SU-DHL-6 (cell line): ENCODE data around the gene RFXAP.

ENCODE experiments used
- H2AFZ ChIP-seq: fragments of 200-600 bp; sonication (generic); 2 replicates; pipeline ENCODE4 v1.6.1; 2014; ENCODE audit warnings: low read depth, mild to moderate bottlenecking, moderate library complexity, mixed read lengths, antibody characterized with exemption, low read length; ENCODE audit not compliant: severe bottlenecking
- H3F3A ChIP-seq: fragments of 200-600 bp; shearing (Covaris generic); 2 replicates; pipeline ENCODE4 v1.6.0; 2016; ENCODE audit warnings: antibody characterized with exemption, mild to moderate bottlenecking; ENCODE audit not compliant: insufficient read depth
- H3K27ac ChIP-seq: fragments of 200-600 bp; sonication (generic); 2 replicates; pipeline ENCODE4 v1.5.1; 2016; ENCODE audit warnings: low read depth, mild to moderate bottlenecking, low read length, moderate library complexity, mixed read lengths
- H3K27me3 ChIP-seq: fragments of 200-600 bp; sonication (generic), shearing (Covaris generic); 2 replicates; pipeline ENCODE4 v1.6.0; 2014; ENCODE audit warnings: mild to moderate bottlenecking, low read length
- H3K36me3 ChIP-seq: fragments of 200-600 bp; sonication (generic); 2 replicates; pipeline ENCODE4 v1.6.1; 2014; ENCODE audit warnings: mild to moderate bottlenecking, low read length, mixed read lengths
- H3K4me2 ChIP-seq: fragments of 300-600, 200-600 bp; shearing (Covaris generic), sonication (generic); 2 replicates; pipeline ENCODE4 v1.6.0; 2014; ENCODE audit warnings: low read length, low read depth, mild to moderate bottlenecking; ENCODE audit not compliant: poor library complexity, severe bottlenecking
- H3K4me3 ChIP-seq: fragments of 200-600 bp; sonication (generic); 2 replicates; pipeline ENCODE4 v1.5.1; 2014; ENCODE audit warnings: antibody characterized with exemption, low read length, mild to moderate bottlenecking, mixed read lengths; ENCODE audit not compliant: insufficient read depth, poor library complexity, severe bottlenecking
- H3K79me2 ChIP-seq: fragments of 200-600 bp; sonication (generic); 2 replicates; pipeline ENCODE4 v1.6.1; 2014; ENCODE audit warnings: mild to moderate bottlenecking, low read length, moderate library complexity; ENCODE audit not compliant: insufficient read depth
- H3K9ac ChIP-seq: fragments of 200-600 bp; sonication (generic); 2 replicates; pipeline ENCODE4 v1.7.0; 2014; ENCODE audit warnings: mild to moderate bottlenecking, low read length
- H3K9me2 ChIP-seq: fragments of 200-600 bp; sonication (generic); replicated peaks from 2 replicates; pipeline ENCODE4 v1.6.1; 2014; ENCODE audit warnings: low read length; ENCODE audit not compliant: insufficient read depth
- H3K9me3 ChIP-seq: fragments of 200-600 bp; sonication (generic); 2 replicates; pipeline ENCODE4 v1.6.1; 2014; ENCODE audit warnings: low read length, mixed read lengths; ENCODE audit not compliant: insufficient read depth
- H4K20me1 ChIP-seq: fragments of 200-600 bp; sonication (generic); 2 replicates; pipeline ENCODE4 v1.6.1; 2014; ENCODE audit warnings: low read depth, mild to moderate bottlenecking, antibody characterized with exemption, low read length, moderate library complexity, mixed read lengths
- EZH2phosphoT487 ChIP-seq: fragments of 200-600 bp; sonication (generic), shearing (Covaris generic); conservative IDR thresholded peaks from 2 replicates; pipeline ENCODE4 v1.6.1; 2018; ENCODE audit warnings: mild to moderate bottlenecking, antibody characterized with exemption, low read length, moderate library complexity, mixed read lengths
- TF ChIP-seq, protein P1 (sequence below): fragments of 200-600 bp; sonication (generic); IDR thresholded peaks from one replicate; pipeline ENCODE4 v1.5.1; 2017; ENCODE audit warnings: antibody characterized with exemption, mild to moderate bottlenecking, low read length, moderate library complexity; ENCODE audit not compliant: insufficient read depth, poor library complexity, severe bottlenecking

RFXAP gene

DNA sequence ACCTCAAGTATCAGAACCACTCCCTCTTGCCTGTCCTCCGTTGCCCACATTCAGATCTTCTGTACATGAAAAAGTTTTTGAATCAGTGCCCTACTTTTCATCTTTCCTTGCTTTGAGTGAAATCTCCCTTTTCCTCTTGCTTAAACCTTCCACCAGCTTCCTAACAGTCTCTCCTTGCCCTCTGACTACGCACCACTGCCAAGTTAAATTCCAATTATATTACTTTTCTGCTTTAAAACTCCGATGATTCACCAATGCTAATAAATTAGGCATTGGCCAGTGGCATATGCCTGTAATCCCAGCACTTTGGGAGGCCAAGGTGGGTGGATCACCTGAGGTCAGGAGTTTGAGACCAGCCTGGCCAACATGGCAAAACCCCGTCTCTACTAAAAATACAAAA, 30.7 kb upstream of the RFXAP start:
- Histone ChIP-seq H3K4me2 (no peak overlapping the region), H3K79me2 (no peaks in the 10 kb centered on the region), H3K27ac (no peak overlapping the region)

GRCh38 chr13:36789061-36789460, 30.0 kb upstream of the RFXAP start:
- no peaks in the 10 kb centered on the region for H3K27me3 ChIP-seq
- H3K9me3 ChIP-seq, result no peaks in the 10 kb centered on the region
- H3F3A ChIP-seq, result no peaks in the 10 kb centered on the region
- H3K79me2 ChIP-seq, result no peaks in the 10 kb centered on the region
- H3K27ac ChIP-seq, result no peak overlapping the region
- H2AFZ ChIP-seq, result no peak overlapping the region
- TF ChIP-seq, protein P1, sequence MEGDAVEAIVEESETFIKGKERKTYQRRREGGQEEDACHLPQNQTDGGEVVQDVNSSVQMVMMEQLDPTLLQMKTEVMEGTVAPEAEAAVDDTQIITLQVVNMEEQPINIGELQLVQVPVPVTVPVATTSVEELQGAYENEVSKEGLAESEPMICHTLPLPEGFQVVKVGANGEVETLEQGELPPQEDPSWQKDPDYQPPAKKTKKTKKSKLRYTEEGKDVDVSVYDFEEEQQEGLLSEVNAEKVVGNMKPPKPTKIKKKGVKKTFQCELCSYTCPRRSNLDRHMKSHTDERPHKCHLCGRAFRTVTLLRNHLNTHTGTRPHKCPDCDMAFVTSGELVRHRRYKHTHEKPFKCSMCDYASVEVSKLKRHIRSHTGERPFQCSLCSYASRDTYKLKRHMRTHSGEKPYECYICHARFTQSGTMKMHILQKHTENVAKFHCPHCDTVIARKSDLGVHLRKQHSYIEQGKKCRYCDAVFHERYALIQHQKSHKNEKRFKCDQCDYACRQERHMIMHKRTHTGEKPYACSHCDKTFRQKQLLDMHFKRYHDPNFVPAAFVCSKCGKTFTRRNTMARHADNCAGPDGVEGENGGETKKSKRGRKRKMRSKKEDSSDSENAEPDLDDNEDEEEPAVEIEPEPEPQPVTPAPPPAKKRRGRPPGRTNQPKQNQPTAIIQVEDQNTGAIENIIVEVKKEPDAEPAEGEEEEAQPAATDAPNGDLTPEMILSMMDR, result no peak
- no peak for TF ChIP-seq EZH2phosphoT487
- H4K20me1 ChIP-seq, result no peaks in the 10 kb centered on the region
- no peak overlapping the region for H3K9ac ChIP-seq
- H3K36me3 ChIP-seq, result no peaks in the 10 kb centered on the region
- no peak overlapping the region for H3K4me3 ChIP-seq
- no peaks in the 10 kb centered on the region for H3K9me2 ChIP-seq
- H3K4me2 ChIP-seq, result no peak overlapping the region

More for the DNA sequence above, 30.7 kb upstream of the RFXAP start:
- no peak overlapping the region for H2AFZ ChIP-seq
- H3F3A ChIP-seq, result no peaks in the 10 kb centered on the region
- H3K36me3 ChIP-seq, result no peaks in the 10 kb centered on the region
- no peak overlapping the region for H3K9ac ChIP-seq
- H3K27me3 ChIP-seq, result no peaks in the 10 kb centered on the region
- H3K9me2 ChIP-seq, result no peaks in the 10 kb centered on the region
- no peaks in the 10 kb centered on the region for H3K9me3 ChIP-seq
- TF ChIP-seq, protein P1, result no peak
- TF ChIP-seq EZH2phosphoT487, result no peak
- no peaks in the 10 kb centered on the region for H4K20me1 ChIP-seq
- H3K4me3 ChIP-seq, result no peak overlapping the region

GRCh38 chr13:36789730-36790129, 29.3 kb upstream of the RFXAP start:
- H4K20me1 ChIP-seq, result no peaks in the 10 kb centered on the region
- no peaks in the 10 kb centered on the region for H3K79me2 ChIP-seq
- no peak overlapping the region for H2AFZ ChIP-seq
- no peaks in the 10 kb centered on the region for H3K27me3 ChIP-seq
- no peaks in the 10 kb centered on the region for H3K36me3 ChIP-seq
- TF ChIP-seq, protein P1, result no peak
- TF ChIP-seq EZH2phosphoT487, result no peak
- H3K9ac ChIP-seq, result no peak overlapping the region
- H3K4me3 ChIP-seq, result no peak overlapping the region
- no peak overlapping the region for H3K27ac ChIP-seq
- H3K9me3 ChIP-seq, result no peaks in the 10 kb centered on the region
- no peaks in the 10 kb centered on the region for H3K9me2 ChIP-seq
- H3K4me2 ChIP-seq, result no peak overlapping the region
- H3F3A ChIP-seq, result no peaks in the 10 kb centered on the region

DNA sequence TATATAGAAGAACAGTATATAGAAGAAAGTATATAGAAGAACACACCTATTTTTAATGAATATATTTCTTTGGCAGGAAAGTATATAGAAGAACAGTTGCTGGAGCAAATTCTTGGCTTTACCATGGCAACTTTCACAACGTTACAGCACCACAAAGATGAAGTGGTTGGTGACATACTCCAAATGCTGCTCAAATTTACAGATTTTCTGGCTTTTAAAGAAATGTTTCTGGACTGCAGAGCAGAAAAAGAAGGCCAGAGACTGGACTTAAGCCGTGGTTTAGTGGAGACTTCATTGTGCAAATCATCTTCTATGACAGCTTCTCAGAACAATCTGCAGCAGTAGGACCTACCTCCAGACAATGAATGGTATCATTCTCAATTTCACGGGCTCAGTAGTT, 24.3 kb upstream of the RFXAP start:
- Histone ChIP-seq H3K27ac (no peak overlapping the region), H3K36me3 (no peaks in the 10 kb centered on the region), H3K79me2 (no peaks in the 10 kb centered on the region), H3K27me3 (no peaks in the 10 kb centered on the region), H3F3A (no peaks in the 10 kb centered on the region), H4K20me1 (no peaks in the 10 kb centered on the region), H2AFZ (no peak overlapping the region), H3K4me3 (no peak overlapping the region), H3K9me3 (no peaks in the 10 kb centered on the region), H3K4me2 (no peak overlapping the region), H3K9ac (no peak overlapping the region), H3K9me2 (no peaks in the 10 kb centered on the region)
- TF ChIP-seq, protein P1, result no peak
- no peak for TF ChIP-seq EZH2phosphoT487
